Neural cell (in vitro differentiated cells): ENCODE data around the gene DNAH17. TPM values are rescaled to one million over a fixed set of nuclear protein-coding genes. Genes with fewer than 3 reads are reported as not detected.
"Not testable (repeated sequence)": the region's sequence is repeated elsewhere in the genome, so short reads cannot be mapped to it uniquely, and the experiment has no call there.

Experiments
- H2AFZ ChIP-seq: fragments of 200-600, 300-800 bp; sonication (generic), shearing (Covaris generic); 2 replicates; pipeline ENCODE4 v1.6.0; 2014; ENCODE audit warnings: low read depth, mild to moderate bottlenecking, antibody characterized with exemption, low read length, moderate library complexity
- H3F3A ChIP-seq: fragments of 200-600 bp; shearing (Covaris generic); 2 replicates; pipeline ENCODE4 v1.6.1; 2016; ENCODE audit warnings: mild to moderate bottlenecking, moderate library complexity, mixed read lengths, antibody characterized with exemption, low read length; ENCODE audit not compliant: insufficient read depth, poor library complexity, severe bottlenecking
- H3K27ac ChIP-seq: fragments of 200-600, 300-800 bp; sonication (generic), shearing (Covaris generic); 2 replicates; pipeline ENCODE4 v1.5.1; 2014; ENCODE audit warnings: mild to moderate bottlenecking, low read length, moderate library complexity
- H3K27me3 ChIP-seq: fragments of 300-800, 200-600 bp; sonication (generic), shearing (Covaris generic); 2 replicates; pipeline ENCODE4 v1.6.0; 2014; ENCODE audit warnings: mild to moderate bottlenecking, low read depth, low read length, moderate library complexity; ENCODE audit not compliant: insufficient read depth
- H3K36me3 ChIP-seq: fragments of 300-800, 200-600 bp; sonication (generic), shearing (Covaris generic); 2 replicates; pipeline ENCODE4 v1.5.1; 2014; ENCODE audit warnings: mild to moderate bottlenecking, antibody characterized with exemption, low read length, moderate library complexity; ENCODE audit not compliant: insufficient read depth
- H3K4me2 ChIP-seq: fragments of 300-800, 200-600 bp; sonication (generic), shearing (Covaris generic); 2 replicates; pipeline ENCODE4 v1.6.0; 2014; ENCODE audit warnings: mild to moderate bottlenecking, low read length
- H3K4me3 ChIP-seq: fragments of 300-800, 200-600 bp; sonication (generic), shearing (Covaris generic); 2 replicates; pipeline ENCODE4 v1.5.1; 2014; ENCODE audit warnings: mild to moderate bottlenecking, low read length, moderate library complexity
- H3K79me2 ChIP-seq: fragments of 200-600 bp; shearing (Covaris generic); replicated peaks from 2 replicates; pipeline ENCODE4 v1.6.0; 2014; ENCODE audit warnings: mild to moderate bottlenecking, low read length, moderate library complexity; ENCODE audit not compliant: insufficient read depth
- H3K9ac ChIP-seq: fragments of 300-800, 200-600 bp; sonication (generic), shearing (Covaris generic); 2 replicates; pipeline ENCODE4 v1.6.1; 2016; ENCODE audit warnings: mild to moderate bottlenecking, low read length, mixed read lengths
- H3K9me2 ChIP-seq: fragments of 200-600 bp; shearing (Covaris generic); 2 replicates; pipeline ENCODE4 v1.6.1; 2016; ENCODE audit warnings: mild to moderate bottlenecking, low read length, mixed read lengths; ENCODE audit not compliant: insufficient read depth
- H3K9me3 ChIP-seq: fragments of 200-600, 300-800 bp; sonication (generic), shearing (Covaris generic); 2 replicates; pipeline ENCODE4 v1.6.1; 2016; ENCODE audit warnings: mild to moderate bottlenecking, mixed run types, low read length, moderate library complexity, mixed read lengths
- H4K20me1 ChIP-seq: fragments of 200-600 bp; shearing (Covaris generic); 2 replicates; pipeline ENCODE4 v1.6.1; 2016; ENCODE audit warnings: mild to moderate bottlenecking, mixed run types; ENCODE audit not compliant: insufficient read depth
- EP300 ChIP-seq: fragments of 450-650 bp; conservative IDR thresholded peaks from 2 replicates; pipeline ENCODE4 v1.6.1; 2014; ENCODE audit warnings: antibody characterized with exemption, mild to moderate bottlenecking, moderate library complexity; ENCODE audit not compliant: poor library complexity, severe bottlenecking
- EZH2 ChIP-seq: fragments of 200-600, 300-800 bp; shearing (Covaris generic), sonication (generic); IDR thresholded peaks from 2 replicates; pipeline ENCODE4 v1.6.1; 2014; ENCODE audit warnings: antibody characterized with exemption, low read length, borderline replicate concordance, mild to moderate bottlenecking; ENCODE audit not compliant: insufficient read depth, poor library complexity, severe bottlenecking
- MXI1 ChIP-seq: fragments of 450-650 bp; conservative IDR thresholded peaks from 2 replicates; pipeline ENCODE4 v1.6.1; 2014; ENCODE audit warnings: antibody characterized with exemption, mild to moderate bottlenecking; ENCODE audit not compliant: poor library complexity, severe bottlenecking
- POLR2AphosphoS5 ChIP-seq: IDR thresholded peaks from 2 replicates; pipeline ENCODE4 v1.6.1; 2012
- RAD21 ChIP-seq: fragments of 450-650 bp; conservative IDR thresholded peaks from 2 replicates; pipeline ENCODE4 v1.6.1; 2014; ENCODE audit warnings: antibody characterized with exemption, mild to moderate bottlenecking, moderate library complexity
- SMC3 ChIP-seq: fragments of 450-650 bp; conservative IDR thresholded peaks from 2 replicates; pipeline ENCODE4 v1.6.1; 2014; ENCODE audit warnings: antibody characterized with exemption, mild to moderate bottlenecking, moderate library complexity; ENCODE audit not compliant: poor library complexity
- TAF1 ChIP-seq: IDR thresholded peaks from 2 replicates; pipeline ENCODE4 v1.6.1; 2012; ENCODE audit warnings: low read depth
- polyA plus RNA-seq: library from polyadenylated mRNA; depleted of rRNA; stranded (reverse); fragments of >200 nt; gene quantifications from 2 replicates; pipeline ENCODE4 v1.2.3, GENCODE V29; 2014
- TF ChIP-seq, protein P1 (sequence below): fragments of 450-650 bp; IDR thresholded peaks from 2 replicates; pipeline ENCODE4 v1.5.1; 2014; ENCODE audit warnings: antibody characterized with exemption, mild to moderate bottlenecking, moderate library complexity; ENCODE audit not compliant: poor library complexity, severe bottlenecking
- TF ChIP-seq, protein P2 (sequence below): IDR thresholded peaks from 2 replicates; pipeline ENCODE4 v1.6.1; 2012; ENCODE audit warnings: borderline replicate concordance

The DNAH17 gene
- polyA plus RNA-seq, 1 donor from 2014 or later = not detected

DNA sequence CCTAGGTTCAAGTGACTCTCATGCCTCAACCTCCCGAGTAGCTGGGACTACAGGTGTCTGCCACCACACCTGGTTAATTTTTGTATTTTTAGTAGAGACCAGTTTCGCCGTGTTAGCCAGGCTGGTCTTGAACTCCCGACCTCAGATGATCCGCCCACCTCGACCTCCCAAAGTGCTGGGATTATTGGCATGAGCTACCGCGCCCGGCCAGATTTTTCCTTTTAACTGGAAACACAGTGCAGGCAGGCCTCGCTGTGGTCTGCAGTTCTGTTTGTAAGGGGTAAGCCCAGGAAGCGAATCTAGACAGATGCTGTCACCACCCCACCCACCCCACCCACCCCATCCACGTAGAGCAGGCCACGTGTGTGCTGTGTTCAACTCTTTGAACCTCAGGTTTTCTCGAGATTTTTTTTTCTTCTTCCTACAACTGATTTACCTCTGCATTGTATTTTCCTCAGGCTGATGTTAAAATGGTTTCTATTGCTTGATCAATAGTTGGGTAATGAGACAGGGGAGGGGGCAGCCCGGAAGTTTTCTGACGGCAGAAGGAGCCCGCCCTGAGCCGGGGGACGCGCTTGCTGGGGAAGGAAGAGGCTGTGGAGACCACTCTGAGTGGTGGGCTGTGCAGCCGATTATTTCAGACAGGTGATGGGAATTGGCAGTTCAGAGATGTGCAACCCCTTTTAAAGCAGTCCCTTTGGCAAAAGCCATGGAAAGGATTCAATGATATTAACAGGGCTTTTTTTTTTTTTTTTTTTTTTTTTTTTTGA, 72.9 kb downstream of the DNAH17 start:
- H3K4me3 ChIP-seq = no peak overlapping the region
- no peaks in the 10 kb centered on the region for H3K27me3 ChIP-seq
- H3K9me3 ChIP-seq = no peaks in the 10 kb centered on the region
- H2AFZ ChIP-seq = no peak overlapping the region
- H3K9ac ChIP-seq = no peak overlapping the region
- no peak overlapping the region for H3K4me2 ChIP-seq
- H3F3A ChIP-seq = no peaks in the 10 kb centered on the region
- H3K9me2 ChIP-seq = no peaks in the 10 kb centered on the region
- no peaks in the 10 kb centered on the region for H3K79me2 ChIP-seq
- H4K20me1 ChIP-seq = no peaks in the 10 kb centered on the region
- H3K36me3 ChIP-seq = no peaks in the 10 kb centered on the region
- TF ChIP-seq RAD21 (no peak), POLR2AphosphoS5 (no peak), TAF1 (no peak), EP300 (no peak), MXI1 (no peak), EZH2 (no peak), SMC3 (no peak)
- TF ChIP-seq, protein P1, sequence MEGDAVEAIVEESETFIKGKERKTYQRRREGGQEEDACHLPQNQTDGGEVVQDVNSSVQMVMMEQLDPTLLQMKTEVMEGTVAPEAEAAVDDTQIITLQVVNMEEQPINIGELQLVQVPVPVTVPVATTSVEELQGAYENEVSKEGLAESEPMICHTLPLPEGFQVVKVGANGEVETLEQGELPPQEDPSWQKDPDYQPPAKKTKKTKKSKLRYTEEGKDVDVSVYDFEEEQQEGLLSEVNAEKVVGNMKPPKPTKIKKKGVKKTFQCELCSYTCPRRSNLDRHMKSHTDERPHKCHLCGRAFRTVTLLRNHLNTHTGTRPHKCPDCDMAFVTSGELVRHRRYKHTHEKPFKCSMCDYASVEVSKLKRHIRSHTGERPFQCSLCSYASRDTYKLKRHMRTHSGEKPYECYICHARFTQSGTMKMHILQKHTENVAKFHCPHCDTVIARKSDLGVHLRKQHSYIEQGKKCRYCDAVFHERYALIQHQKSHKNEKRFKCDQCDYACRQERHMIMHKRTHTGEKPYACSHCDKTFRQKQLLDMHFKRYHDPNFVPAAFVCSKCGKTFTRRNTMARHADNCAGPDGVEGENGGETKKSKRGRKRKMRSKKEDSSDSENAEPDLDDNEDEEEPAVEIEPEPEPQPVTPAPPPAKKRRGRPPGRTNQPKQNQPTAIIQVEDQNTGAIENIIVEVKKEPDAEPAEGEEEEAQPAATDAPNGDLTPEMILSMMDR = no peak
- TF ChIP-seq, protein P2, sequence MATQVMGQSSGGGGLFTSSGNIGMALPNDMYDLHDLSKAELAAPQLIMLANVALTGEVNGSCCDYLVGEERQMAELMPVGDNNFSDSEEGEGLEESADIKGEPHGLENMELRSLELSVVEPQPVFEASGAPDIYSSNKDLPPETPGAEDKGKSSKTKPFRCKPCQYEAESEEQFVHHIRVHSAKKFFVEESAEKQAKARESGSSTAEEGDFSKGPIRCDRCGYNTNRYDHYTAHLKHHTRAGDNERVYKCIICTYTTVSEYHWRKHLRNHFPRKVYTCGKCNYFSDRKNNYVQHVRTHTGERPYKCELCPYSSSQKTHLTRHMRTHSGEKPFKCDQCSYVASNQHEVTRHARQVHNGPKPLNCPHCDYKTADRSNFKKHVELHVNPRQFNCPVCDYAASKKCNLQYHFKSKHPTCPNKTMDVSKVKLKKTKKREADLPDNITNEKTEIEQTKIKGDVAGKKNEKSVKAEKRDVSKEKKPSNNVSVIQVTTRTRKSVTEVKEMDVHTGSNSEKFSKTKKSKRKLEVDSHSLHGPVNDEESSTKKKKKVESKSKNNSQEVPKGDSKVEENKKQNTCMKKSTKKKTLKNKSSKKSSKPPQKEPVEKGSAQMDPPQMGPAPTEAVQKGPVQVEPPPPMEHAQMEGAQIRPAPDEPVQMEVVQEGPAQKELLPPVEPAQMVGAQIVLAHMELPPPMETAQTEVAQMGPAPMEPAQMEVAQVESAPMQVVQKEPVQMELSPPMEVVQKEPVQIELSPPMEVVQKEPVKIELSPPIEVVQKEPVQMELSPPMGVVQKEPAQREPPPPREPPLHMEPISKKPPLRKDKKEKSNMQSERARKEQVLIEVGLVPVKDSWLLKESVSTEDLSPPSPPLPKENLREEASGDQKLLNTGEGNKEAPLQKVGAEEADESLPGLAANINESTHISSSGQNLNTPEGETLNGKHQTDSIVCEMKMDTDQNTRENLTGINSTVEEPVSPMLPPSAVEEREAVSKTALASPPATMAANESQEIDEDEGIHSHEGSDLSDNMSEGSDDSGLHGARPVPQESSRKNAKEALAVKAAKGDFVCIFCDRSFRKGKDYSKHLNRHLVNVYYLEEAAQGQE = no peak
- no peak overlapping the region for H3K27ac ChIP-seq

DNA sequence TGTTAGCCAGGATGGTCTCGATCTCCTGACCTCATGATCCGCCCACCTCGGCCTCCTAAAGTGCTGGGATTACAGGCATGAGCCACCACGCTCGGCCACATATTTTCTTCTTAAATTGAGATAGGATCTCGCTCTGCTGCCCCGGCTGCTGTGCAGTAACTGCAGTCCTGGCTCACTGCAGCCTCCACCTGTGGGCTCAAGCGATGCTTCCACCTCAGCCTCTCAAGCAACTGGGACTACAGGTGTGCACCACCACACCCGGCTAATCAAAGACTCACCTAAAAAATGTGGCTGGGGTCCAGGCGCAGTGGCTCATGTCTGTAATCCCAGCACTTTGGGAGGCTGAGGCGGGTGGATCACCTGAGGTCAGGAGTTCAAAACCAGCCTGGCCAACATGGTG, 73.8 kb downstream of the DNAH17 start:
- H3K9me2 ChIP-seq, H2AFZ ChIP-seq, H3F3A ChIP-seq, H3K9me3 ChIP-seq, H3K9ac ChIP-seq, H3K79me2 ChIP-seq, H3K36me3 ChIP-seq, H3K27ac ChIP-seq, H3K4me2 ChIP-seq, H3K27me3 ChIP-seq, H3K4me3 ChIP-seq, H4K20me1 ChIP-seq: not testable (repeated sequence)
